GM23338 (cell line): ENCODE measurements around the gene LTB4R. TPM values are rescaled to one million over a fixed set of nuclear protein-coding genes. Genes with fewer than 3 reads are reported as not detected.

Experiments
- ATAC-seq: fragments of 200-7000 bp; cut with Tn5 transposase; 3 replicates; pipeline ENCODE4 v1.9.1; 2020
- DNase-seq: peaks from one replicate; pipeline ENCODE4 v3.0.0-alpha.2; 2015; ENCODE audit warnings: low spot score
- H2AFZ ChIP-seq: fragments of 200-600 bp; sonication (generic); 2 replicates; pipeline ENCODE4 v1.8.0; 2016; ENCODE audit warnings: antibody characterized with exemption, mild to moderate bottlenecking, moderate library complexity
- H3F3A ChIP-seq: fragments of 200-600 bp; sonication (generic); replicated peaks from 2 replicates; pipeline ENCODE4 v1.8.0; 2017; ENCODE audit warnings: antibody characterized with exemption, mixed run types, low read depth
- H3K27ac ChIP-seq: fragments of 200-600 bp; sonication (generic); 2 replicates; pipeline ENCODE4 v1.6.1; 2016; ENCODE audit warnings: low read depth
- H3K27me3 ChIP-seq: fragments of 200-600 bp; sonication (generic); 2 replicates; pipeline ENCODE4 v1.8.0; 2016; ENCODE audit warnings: mild to moderate bottlenecking, mixed run types, moderate library complexity; ENCODE audit not compliant: insufficient read depth
- H3K36me3 ChIP-seq: fragments of 200-600 bp; sonication (generic); 2 replicates; pipeline ENCODE4 v1.8.0; 2016; ENCODE audit warnings: mild to moderate bottlenecking; ENCODE audit not compliant: insufficient read depth
- H3K4me1 ChIP-seq: fragments of 200-600 bp; sonication (generic); 2 replicates; pipeline ENCODE4 v1.8.0; 2016; ENCODE audit warnings: mild to moderate bottlenecking, moderate library complexity; ENCODE audit not compliant: insufficient read depth
- H3K4me2 ChIP-seq: fragments of 200-600 bp; sonication (generic); 2 replicates; pipeline ENCODE4 v1.7.1; 2017; ENCODE audit warnings: mixed run types
- H3K4me3 ChIP-seq: fragments of 200-600 bp; sonication (generic); 2 replicates; pipeline ENCODE4 v1.6.1; 2016; ENCODE audit warnings: mixed run types
- H3K79me2 ChIP-seq: fragments of 200-600 bp; sonication (generic); replicated peaks from 2 replicates; pipeline ENCODE4 v1.8.0; 2017; ENCODE audit warnings: mild to moderate bottlenecking; ENCODE audit not compliant: insufficient read depth
- H3K9me2 ChIP-seq: fragments of 200-600 bp; sonication (generic); 2 replicates; pipeline ENCODE4 v1.8.0; 2017; ENCODE audit not compliant: insufficient read depth
- H4K20me1 ChIP-seq: fragments of 200-600 bp; sonication (generic); replicated peaks from 2 replicates; pipeline ENCODE4 v1.8.0; 2017; ENCODE audit warnings: mild to moderate bottlenecking; ENCODE audit not compliant: insufficient read depth
- H3K27ac Mint-ChIP-seq: 2 replicates; pipeline ENCODE4 v1.8.0; 2020; ENCODE audit warnings: inconsistent platforms, mild to moderate bottlenecking, moderate library complexity, mixed read lengths
- H3K27me3 Mint-ChIP-seq: 3 replicates; pipeline ENCODE4 v1.8.0; 2022; ENCODE audit warnings: low read depth, mild to moderate bottlenecking, moderate library complexity, mixed read lengths, inconsistent platforms; ENCODE audit not compliant: insufficient read depth, poor library complexity
- H3K36me3 Mint-ChIP-seq: 3 replicates; pipeline ENCODE4 v1.8.0; 2021; ENCODE audit warnings: low read depth, mild to moderate bottlenecking, inconsistent platforms, moderate library complexity, mixed read lengths
- H3K4me1 Mint-ChIP-seq: 3 replicates; pipeline ENCODE4 v1.8.0; 2020; ENCODE audit warnings: mild to moderate bottlenecking, inconsistent platforms, mixed read lengths
- H3K4me3 Mint-ChIP-seq: 3 replicates; pipeline ENCODE4 v1.8.0; 2021; ENCODE audit warnings: moderate library complexity, mild to moderate bottlenecking, inconsistent platforms, mixed read lengths
- H3K9me3 Mint-ChIP-seq: 3 replicates; pipeline ENCODE4 v1.8.0; 2020; ENCODE audit warnings: moderate library complexity, mild to moderate bottlenecking, inconsistent platforms, mixed read lengths
- CREB1 ChIP-seq: fragments of 250-450 bp; sonication (Bioruptor Pico); IDR thresholded peaks from 2 replicates; pipeline ENCODE4 v1.5.0; 2020; ENCODE audit warnings: low read depth, mild to moderate bottlenecking, moderate library complexity
- ETS1 ChIP-seq: IDR thresholded peaks from 2 replicates; pipeline ENCODE4 v1.6.1; 2016; ENCODE audit warnings: antibody characterized with exemption
- EZH2 ChIP-seq: fragments of 200-600 bp; sonication (generic); IDR thresholded peaks from one replicate; pipeline ENCODE4 v1.8.0; 2017; ENCODE audit warnings: antibody characterized with exemption, mild to moderate bottlenecking, low read depth; ENCODE audit not compliant: unreplicated experiment
- EZH2phosphoT487 ChIP-seq: fragments of 200-600 bp; sonication (generic); IDR thresholded peaks from one replicate; pipeline ENCODE4 v1.8.1; 2018; ENCODE audit warnings: antibody characterized with exemption; ENCODE audit not compliant: unreplicated experiment
- JUNB ChIP-seq: IDR thresholded peaks from one replicate; pipeline ENCODE4 v1.6.1; 2016; ENCODE audit warnings: antibody characterized with exemption; ENCODE audit not compliant: unreplicated experiment
- NANOG ChIP-seq: IDR thresholded peaks from 2 replicates; pipeline ENCODE4 v1.6.1; 2016; ENCODE audit warnings: antibody characterized with exemption, borderline replicate concordance
- POLR2AphosphoS5 ChIP-seq: IDR thresholded peaks from 2 replicates; pipeline ENCODE4 v1.6.1; 2016; ENCODE audit warnings: antibody characterized with exemption, low read depth
- STAT1 ChIP-seq: IDR thresholded peaks from one replicate; pipeline ENCODE4 v1.6.1; 2016; ENCODE audit warnings: antibody characterized with exemption; ENCODE audit not compliant: unreplicated experiment
- ZNF114 ChIP-seq: fragments of 250-450 bp; sonication (Bioruptor Pico); IDR thresholded peaks from 2 replicates; pipeline ENCODE4 v1.5.0; 2020; ENCODE audit warnings: mild to moderate bottlenecking, moderate library complexity
- ZNF331 ChIP-seq: fragments of 250-450 bp; sonication (Bioruptor Pico); IDR thresholded peaks from 2 replicates; pipeline ENCODE4 v1.5.0; 2020; ENCODE audit warnings: low read depth, mild to moderate bottlenecking, moderate library complexity
- ZNF462 ChIP-seq: fragments of 250-450 bp; sonication (Bioruptor Pico); IDR thresholded peaks from 2 replicates; pipeline ENCODE4 v1.5.0; 2020; ENCODE audit warnings: mild to moderate bottlenecking, moderate library complexity
- polyA plus RNA-seq: library from polyadenylated mRNA; unstranded; fragments of >200 nt; fragmentation: Nextera tagmentation; extraction: Ambion mirVana; gene quantifications from 2 replicates; pipeline ENCODE4 v1.2.1, GENCODE V29; 2016
- total RNA-seq: library from RNA; depleted of rRNA; stranded (reverse); fragments of >200 nt; shearing (Covaris generic); gene quantifications from 2 replicates; pipeline ENCODE4 v1.2.3, GENCODE V29; 2014
- TF ChIP-seq, protein P1 (sequence below), 2 experiments: fragments of 200-600 bp in 1 of 2; sonication (generic) in 1 of 2; conservative IDR thresholded peaks; 2 replicates each; pipeline versions ENCODE4 v1.5.1 to v1.6.1; 2016 to 2017; ENCODE audit warnings: antibody characterized with exemption in 2 of 2, low read depth in 2 of 2, mild to moderate bottlenecking in 2 of 2, moderate library complexity in 1 of 2

LTB4R gene
- total and polyA plus RNA-seq, 2 experiments from 2014 or later, result 2.1 to 4.7 TPM

DNA sequence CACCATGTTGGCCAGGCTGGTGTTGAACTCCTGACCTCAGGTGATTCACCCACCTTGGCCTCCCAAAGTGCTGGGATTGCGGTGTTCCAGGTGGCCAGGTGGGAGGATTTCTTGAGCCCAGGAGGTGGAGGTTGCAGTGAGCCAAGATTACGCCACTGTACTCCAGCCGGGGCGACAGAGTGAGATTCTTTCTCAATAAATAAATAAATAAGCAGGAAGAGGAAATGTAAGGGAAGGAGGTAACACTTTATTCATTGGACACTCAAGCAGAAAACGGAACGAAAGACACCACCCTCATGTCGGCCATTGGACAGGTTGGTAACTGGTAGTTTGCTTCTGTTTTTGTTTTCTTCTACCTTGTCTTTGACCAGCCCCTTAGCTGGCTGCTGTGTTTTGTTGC lies 43.7 kb downstream of the LTB4R start (continued):
- TF ChIP-seq, protein P1, sequence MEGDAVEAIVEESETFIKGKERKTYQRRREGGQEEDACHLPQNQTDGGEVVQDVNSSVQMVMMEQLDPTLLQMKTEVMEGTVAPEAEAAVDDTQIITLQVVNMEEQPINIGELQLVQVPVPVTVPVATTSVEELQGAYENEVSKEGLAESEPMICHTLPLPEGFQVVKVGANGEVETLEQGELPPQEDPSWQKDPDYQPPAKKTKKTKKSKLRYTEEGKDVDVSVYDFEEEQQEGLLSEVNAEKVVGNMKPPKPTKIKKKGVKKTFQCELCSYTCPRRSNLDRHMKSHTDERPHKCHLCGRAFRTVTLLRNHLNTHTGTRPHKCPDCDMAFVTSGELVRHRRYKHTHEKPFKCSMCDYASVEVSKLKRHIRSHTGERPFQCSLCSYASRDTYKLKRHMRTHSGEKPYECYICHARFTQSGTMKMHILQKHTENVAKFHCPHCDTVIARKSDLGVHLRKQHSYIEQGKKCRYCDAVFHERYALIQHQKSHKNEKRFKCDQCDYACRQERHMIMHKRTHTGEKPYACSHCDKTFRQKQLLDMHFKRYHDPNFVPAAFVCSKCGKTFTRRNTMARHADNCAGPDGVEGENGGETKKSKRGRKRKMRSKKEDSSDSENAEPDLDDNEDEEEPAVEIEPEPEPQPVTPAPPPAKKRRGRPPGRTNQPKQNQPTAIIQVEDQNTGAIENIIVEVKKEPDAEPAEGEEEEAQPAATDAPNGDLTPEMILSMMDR (conservative IDR thresholded peaks at IDR 0.05; ENCODE audit: low read depth in 2 of 2), result no peak
- TF ChIP-seq EZH2phosphoT487 (no peak), POLR2AphosphoS5 (no peak)

DNA sequence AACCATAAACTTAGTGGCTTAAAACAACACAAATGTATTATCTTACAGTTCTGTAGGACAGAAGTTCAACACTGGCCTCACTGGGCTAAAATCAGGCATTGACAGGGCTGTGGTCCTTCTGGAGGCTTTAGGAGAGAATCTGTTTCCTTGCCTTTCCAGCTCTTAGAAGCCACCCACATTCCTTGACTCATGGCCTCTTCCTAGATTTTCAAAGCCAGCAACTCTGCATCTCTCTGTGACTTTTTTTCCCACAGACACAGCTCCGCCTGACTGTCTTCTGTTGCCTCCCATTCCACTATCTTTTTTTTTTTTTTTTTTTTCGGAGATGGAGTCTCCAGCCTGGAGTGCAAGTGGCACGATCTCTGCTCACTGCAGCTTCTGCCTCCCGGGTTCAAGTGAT lies 44.9 kb downstream of the LTB4R start:
- H3K79me2 ChIP-seq, result no peaks in the 10 kb centered on the region
- H2AFZ ChIP-seq, result no peak overlapping the region
- DNase-seq, result no peak
- no peak overlapping the region for H3K27ac ChIP-seq
- no peaks in the 10 kb centered on the region for H3F3A ChIP-seq
- H3K4me3 ChIP-seq, result no peak overlapping the region
- no peak for ATAC-seq
- no peaks in the 10 kb centered on the region; the same call in 1 of the 2 replicates for H4K20me1 ChIP-seq
- H3K27ac Mint-ChIP-seq, result no peak overlapping the region
- H3K27me3 Mint-ChIP-seq, result peaks cover 22% of the 10 kb centered on the region
- TF ChIP-seq CREB1 (CRISPR knock-in tag) (no peak), POLR2AphosphoS5 (no peak), ZNF331 (CRISPR knock-in tag) (no peak), JUNB (no peak), ZNF462 (no peak), EZH2phosphoT487 (no peak), STAT1 (no peak), EZH2 (no peak), ETS1 (no peak), ZNF114 (no peak), NANOG (no peak)
- TF ChIP-seq, protein P1 (conservative IDR thresholded peaks at IDR 0.05; ENCODE audit: low read depth in 2 of 2), result no peak
- no peaks in the 10 kb centered on the region for H3K36me3 Mint-ChIP-seq
- no peaks in the 10 kb centered on the region for H3K4me1 ChIP-seq
- H3K4me3 Mint-ChIP-seq, result no peak overlapping the region
- peaks cover 59% of the 10 kb centered on the region for H3K27me3 ChIP-seq
- no peak overlapping the region for H3K4me2 ChIP-seq
- no peaks in the 10 kb centered on the region; the same call in 2 of the 3 replicates for H3K9me3 Mint-ChIP-seq
- H3K36me3 ChIP-seq, result no peaks in the 10 kb centered on the region
- H3K9me2 ChIP-seq, result no peaks in the 10 kb centered on the region
- H3K4me1 Mint-ChIP-seq, result no peaks in the 10 kb centered on the region
